T-helper 2 cell (primary cell): ENCODE results near the gene SLC39A11.
"Not testable (repeated sequence)": the region's sequence is repeated elsewhere in the genome, so short reads cannot be mapped to it uniquely, and the experiment has no call there.

ENCODE experiments used
- DNase-seq, 5 experiments: peaks; one replicate each; pipeline versions ENCODE4 v3.0.0 to v3.0.0-alpha.2; 2012 to 2022

Gene SLC39A11

GRCh38 chr17:72945473-72945872 lies 147.0 kb downstream of the SLC39A11 start:
- DNase-seq: no peak

- DNase-seq: no peak
These were observed 148.4 kb downstream of the SLC39A11 start for GRCh38 chr17:72943826-72944689.

GRCh38 chr17:72942579-72942978 lies 149.9 kb downstream of the SLC39A11 start:
- no peak for DNase-seq

- no peak for DNase-seq
These were observed 152.0 kb downstream of the SLC39A11 start for GRCh38 chr17:72940496-72940895.

GRCh38 chr17:72938482-72938881 lies 154.0 kb downstream of the SLC39A11 start:
- no peak for DNase-seq

GRCh38 chr17:72937707-72938106 lies 154.8 kb downstream of the SLC39A11 start:
- no peak for DNase-seq

- DNase-seq: not testable (repeated sequence)
These were observed 155.2 kb downstream of the SLC39A11 start for GRCh38 chr17:72937254-72937653.

GRCh38 chr17:72935984-72936383 lies 156.5 kb downstream of the SLC39A11 start:
- no peak for DNase-seq

- DNase-seq: no peak
These were observed 157.6 kb downstream of the SLC39A11 start for GRCh38 chr17:72934927-72935326.

GRCh38 chr17:72931635-72932034 lies 160.9 kb downstream of the SLC39A11 start:
- peak in 1 of 5 experiments; percentile 16 for DNase-seq

- DNase-seq: peak in 1 of 5 experiments; percentile 76
These were observed 161.3 kb downstream of the SLC39A11 start for GRCh38 chr17:72931163-72931562.

- no peak for DNase-seq
These were observed 162.5 kb downstream of the SLC39A11 start for GRCh38 chr17:72930031-72930430.

GRCh38 chr17:72928454-72929136 lies 163.9 kb downstream of the SLC39A11 start:
- no peak for DNase-seq

- DNase-seq: no peak
These were observed 164.7 kb downstream of the SLC39A11 start for GRCh38 chr17:72927760-72928159.

GRCh38 chr17:72927146-72927545 lies 165.3 kb downstream of the SLC39A11 start:
- DNase-seq: no peak

GRCh38 chr17:72926171-72926570 lies 166.3 kb downstream of the SLC39A11 start:
- DNase-seq: no peak

- DNase-seq: no peak
These were observed 168.3 kb downstream of the SLC39A11 start for GRCh38 chr17:72924196-72924595.

- DNase-seq: no peak
These were observed 170.3 kb downstream of the SLC39A11 start for GRCh38 chr17:72922219-72922618.

GRCh38 chr17:72921347-72922054 lies 171.0 kb downstream of the SLC39A11 start:
- DNase-seq: no peak

- no peak for DNase-seq
These were observed 172.0 kb downstream of the SLC39A11 start for GRCh38 chr17:72920513-72920912.

- no peak for DNase-seq
These were observed 175.5 kb downstream of the SLC39A11 start for GRCh38 chr17:72916991-72917390.

- DNase-seq: no peak
These were observed 176.8 kb downstream of the SLC39A11 start for GRCh38 chr17:72915625-72916081.

- no peak for DNase-seq
These were observed 179.3 kb downstream of the SLC39A11 start for GRCh38 chr17:72913142-72913682.
